ENCODE results near the gene EEFSEC.

The EEFSEC gene

DNA sequence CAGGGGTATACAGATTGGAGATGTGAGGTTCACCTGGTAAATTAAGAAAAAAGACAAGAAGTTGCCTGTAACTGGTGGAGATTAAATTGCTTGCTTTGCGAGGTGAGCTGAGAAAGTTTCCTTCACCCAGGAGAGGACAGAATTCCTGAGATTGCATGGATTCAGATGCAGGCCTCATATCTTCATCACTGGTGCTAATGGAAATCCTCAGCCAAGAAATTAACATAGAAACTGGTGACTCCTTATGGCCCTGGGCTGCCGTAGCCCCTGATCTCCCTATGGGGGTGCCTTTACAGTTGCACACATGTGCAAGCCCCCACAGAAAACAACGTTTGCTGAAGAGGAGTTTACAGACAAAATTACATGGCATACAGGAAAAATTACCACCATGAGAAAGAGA is 68.0 kb downstream of the EEFSEC start:
- DNase-seq = no peak

DNA sequence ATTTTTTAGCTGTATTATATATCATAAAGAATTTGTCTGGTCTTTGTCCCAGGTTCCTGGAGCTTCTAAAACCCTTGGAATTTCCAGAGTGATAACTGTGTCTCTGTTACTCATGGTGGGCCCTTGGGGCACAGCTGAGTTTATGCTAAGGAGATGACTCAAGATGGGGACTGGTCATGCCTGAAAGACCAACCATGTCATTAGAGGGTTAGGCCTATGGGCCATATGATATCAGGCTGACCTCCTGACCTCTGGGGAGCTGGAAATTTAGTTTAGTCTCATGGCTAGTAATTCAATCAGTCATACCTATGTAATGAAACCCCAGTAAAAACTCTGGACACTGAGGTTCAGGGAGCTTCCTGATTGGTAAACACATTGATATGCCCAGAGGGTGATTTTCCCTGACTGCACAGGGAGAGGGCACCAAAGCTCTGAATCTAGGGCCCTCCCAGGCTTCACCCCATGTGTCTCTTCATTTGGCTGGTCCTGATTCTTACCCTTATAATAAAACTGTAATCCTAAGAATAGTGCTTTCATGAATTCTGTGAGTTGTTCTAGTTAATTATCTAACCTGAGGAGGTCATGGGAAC is 69.6 kb downstream of the EEFSEC start:
- DNase-seq = no peak

DNA sequence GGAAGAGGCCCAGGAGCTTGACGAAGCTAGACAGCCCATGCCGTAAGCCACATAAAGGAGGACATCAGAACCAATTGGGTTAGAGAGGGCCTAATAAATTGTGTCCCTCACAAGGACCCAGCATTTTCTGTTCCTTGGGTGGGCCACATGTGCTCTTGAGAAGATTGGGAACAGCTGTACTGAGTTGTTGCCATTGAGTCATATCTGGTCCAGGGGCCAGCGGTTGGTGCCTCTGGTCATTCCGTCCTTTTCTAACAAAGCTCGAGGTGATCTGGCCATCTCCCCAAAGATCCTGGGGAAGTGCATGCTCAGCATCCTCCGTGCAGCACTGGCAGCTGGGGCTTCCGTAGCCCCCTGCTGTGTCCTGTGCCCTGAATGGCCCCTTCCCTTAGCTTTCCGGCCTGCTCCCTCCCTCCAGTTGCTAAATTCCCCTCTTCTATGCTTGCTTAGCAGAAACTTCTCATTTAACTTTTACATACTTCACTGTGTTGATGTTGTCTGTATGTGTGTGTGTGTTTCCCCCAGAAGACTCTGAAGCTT is 73.0 kb downstream of the EEFSEC start:
- no peak for DNase-seq

DNA sequence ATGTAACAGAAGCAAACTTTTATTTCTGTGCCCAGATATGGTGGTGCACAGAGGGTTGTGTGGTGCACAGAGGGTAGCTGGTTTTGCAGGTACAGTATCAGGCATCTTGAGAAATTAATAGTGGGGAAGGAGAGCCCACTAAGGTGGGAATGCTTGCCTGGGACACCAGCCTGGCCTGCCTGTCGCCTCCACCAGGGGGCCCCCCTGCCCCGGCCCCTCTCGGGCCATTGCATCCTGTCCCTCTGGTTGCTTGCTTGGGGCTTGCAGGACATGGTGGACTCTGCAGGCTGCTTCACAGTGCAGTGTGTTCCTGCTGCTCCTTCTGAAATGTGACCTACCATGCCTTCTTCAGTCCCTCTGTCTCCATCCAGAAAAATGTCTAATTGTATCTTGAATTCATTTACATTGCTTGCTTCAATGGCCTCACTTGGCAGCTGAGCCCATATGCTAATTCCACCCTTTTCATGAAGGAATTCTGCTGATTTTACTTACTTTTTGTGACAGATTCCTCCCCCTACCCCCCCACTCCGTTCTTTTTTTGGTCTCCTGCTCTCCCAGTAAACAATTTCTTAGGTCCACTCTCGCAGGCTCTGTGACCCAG is 73.6 kb downstream of the EEFSEC start:
- DNase-seq = peak; percentile 15

DNA sequence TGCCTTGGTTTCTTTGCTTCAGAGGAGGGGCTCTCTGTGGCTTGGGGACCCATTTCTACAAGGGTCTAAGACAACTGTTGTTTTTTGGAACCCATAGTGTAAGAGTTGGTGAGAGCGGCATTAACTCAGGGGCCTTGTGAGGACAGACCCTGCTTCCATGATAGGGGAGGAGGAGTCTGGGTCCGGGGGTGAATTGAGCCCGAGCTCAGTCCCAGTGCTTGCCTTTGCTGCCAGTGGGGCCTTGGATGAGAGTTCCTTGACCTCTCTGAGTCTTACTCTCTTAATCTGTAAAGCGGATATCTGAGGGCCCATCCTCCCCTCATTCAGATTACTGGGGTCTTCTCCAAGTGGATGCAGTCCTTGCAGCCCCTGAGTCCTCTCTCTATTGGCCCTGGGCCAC is 74.2 kb downstream of the EEFSEC start:
- DNase-seq = no peak

DNA sequence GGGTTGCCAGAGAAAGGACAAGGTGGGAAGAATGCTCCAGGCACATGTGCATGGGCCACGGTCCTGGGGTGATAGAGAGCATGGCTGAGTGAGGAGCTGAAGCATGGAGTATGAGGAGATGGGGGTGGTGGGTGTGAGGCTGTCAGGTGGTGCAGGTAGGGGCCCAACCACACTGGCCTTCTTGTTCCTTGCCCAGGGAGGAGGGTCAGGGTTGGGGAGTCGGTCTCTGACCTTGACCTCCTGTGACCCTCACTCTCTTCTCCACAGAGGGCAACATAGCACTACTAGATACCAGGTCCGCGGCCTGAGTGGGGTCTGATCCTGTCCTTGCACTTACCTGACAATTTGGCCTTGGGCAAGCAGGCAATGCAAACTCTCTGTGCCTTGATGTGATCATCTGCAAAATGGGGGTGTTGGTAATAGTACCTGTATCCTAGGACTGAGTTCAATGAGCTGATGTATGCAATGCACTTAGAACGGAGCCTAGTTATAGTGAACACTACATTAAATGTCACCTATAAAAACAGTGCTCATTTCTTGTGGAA is 75.2 kb downstream of the EEFSEC start:
- DNase-seq = no peak

DNA sequence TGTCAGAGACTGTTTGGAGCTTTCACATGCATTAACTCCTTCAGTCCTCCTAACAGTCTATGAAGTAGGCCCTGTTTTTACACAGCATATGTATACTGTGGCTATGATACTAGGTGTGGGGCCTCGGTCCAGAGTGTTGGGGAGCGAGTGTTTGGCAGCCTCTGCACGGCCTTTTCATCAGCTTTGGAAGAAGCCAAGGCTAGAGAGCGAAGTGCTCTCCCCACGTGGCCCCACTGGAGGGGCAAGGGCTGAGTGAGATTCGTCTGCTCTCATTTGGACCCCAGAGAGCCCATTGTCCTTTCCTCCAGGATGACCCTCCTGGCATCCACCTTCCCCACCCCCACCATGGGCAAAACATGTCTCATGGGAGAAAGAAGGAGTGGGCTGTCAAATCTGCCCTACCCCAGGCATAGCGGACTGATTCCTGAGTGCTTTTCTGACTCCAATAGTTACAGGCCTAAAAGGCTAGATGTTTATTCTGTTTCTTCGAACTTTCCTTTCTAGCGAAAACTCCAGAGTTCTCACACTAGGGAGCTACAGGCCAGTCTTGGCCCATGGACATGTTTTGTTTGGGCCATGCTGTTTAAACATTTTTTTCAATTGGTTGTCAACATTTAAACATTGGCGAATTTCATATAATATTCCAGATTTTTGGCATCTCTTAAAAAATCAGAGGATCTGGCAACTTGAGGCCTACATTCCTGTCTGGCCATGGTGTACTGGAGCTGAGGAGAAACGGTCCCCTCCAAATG is 76.0 kb downstream of the EEFSEC start:
- DNase-seq = no peak

DNA sequence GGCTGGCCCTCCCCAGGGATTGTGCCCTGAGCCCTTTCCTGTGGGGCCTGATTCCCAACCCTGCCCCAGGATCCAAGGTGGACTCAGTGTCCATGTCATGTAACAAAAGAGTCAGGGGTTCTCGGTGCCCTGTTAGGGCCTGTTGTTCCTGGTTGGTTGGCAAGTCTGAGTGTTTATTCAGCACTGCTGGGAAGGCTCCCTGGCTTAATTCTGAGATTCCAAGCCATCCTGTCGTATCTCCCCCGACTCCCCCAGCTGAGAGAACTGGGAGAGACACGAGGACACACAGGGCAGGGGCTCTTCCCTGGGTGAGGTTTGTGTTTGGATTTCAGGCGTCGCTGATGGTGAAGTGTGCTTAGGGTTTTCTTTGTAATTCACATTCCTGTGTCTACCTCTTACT is 78.3 kb downstream of the EEFSEC start:
- no peak for DNase-seq

DNA sequence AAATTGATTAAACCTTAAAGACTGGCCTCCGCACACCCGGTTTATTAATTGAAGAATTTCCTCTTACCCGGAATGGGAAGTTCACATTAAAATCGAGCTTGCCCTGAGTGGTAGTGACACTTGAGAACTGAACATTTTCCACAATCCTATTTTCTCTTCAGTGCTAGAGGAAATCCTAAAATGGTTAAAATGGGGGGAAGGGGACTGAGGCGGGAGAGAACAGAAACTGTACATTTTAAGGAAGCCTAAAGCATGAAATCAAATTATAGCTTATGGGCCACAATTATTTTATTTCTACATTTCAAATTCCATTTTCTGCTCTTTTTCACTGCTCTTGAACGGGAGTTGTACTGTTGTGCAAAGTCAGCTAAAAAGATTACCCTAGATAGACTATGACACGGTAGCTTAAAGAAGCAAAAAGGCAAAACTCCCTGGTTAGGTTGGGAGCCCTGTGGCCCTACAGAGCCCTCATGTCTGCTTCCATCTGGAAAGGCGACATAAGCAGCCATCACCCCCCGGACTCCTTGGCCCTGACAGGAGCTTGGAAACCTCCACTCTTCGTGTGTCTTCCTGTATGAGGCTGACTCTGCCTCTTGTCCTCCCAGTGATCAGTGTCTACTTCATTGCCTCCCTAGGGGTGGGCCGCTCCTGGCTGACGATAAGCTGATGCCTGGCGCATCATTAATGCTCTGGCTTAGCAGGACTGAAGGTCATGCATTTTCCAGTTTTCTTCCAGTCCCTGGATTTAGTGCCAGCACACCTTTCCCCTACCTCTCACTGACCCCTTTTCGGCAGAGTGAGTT is 79.3 kb downstream of the EEFSEC start:
- no peak for DNase-seq

DNA sequence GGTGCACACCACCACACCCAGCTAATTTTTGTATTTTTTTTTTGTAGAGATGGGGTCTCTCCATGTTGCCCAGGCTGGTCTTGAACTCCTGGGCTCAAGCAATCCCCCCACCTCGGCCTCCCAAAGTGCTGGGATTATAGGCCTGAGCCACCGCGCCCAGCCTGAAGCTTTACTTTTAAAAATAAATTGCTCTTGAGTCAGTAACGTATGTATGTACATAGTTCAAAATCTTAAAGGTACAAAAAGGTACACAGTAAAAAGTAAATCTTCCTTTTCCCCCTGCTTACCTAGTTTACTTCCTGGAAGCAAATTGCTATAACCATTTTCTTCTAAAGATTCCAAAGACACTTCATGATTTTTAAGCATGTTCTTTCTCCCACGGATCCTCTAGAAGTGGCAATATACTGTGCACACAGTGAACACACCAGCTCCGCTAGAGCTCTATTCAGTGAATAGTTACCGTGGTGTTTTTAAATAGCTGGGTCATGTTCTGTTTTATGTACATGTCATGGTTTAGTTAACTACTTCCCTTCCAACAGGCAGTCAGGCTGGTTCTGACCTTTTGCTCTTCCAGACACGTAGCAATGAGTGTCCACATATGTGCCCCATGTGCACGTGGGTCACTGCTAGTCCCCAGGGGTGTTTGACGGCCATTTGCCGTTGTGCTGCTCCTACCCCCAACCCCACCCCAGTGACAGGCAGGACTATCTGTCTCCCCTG is 82.1 kb downstream of the EEFSEC start:
- DNase-seq = no peak

DNA sequence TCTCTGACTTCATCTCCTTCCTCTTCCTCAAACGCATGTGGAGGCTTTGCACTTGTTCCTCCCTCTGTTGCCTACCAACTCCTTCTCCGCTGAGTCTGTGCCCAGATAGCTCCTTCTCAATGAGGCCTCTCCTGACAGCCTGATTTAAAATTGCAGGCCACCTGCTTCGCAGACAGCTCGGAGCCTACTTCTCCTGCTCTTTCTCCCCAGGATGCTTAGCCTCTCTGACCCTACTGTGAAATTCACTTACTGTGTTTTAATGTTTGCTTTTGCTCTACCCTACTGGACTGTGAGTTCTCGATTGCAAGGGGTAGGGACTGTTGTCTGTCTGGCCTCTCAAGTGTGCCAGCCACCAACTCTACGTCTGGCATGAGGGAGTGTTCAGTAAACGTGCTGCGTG is 83.4 kb downstream of the EEFSEC start:
- no peak for DNase-seq

DNA sequence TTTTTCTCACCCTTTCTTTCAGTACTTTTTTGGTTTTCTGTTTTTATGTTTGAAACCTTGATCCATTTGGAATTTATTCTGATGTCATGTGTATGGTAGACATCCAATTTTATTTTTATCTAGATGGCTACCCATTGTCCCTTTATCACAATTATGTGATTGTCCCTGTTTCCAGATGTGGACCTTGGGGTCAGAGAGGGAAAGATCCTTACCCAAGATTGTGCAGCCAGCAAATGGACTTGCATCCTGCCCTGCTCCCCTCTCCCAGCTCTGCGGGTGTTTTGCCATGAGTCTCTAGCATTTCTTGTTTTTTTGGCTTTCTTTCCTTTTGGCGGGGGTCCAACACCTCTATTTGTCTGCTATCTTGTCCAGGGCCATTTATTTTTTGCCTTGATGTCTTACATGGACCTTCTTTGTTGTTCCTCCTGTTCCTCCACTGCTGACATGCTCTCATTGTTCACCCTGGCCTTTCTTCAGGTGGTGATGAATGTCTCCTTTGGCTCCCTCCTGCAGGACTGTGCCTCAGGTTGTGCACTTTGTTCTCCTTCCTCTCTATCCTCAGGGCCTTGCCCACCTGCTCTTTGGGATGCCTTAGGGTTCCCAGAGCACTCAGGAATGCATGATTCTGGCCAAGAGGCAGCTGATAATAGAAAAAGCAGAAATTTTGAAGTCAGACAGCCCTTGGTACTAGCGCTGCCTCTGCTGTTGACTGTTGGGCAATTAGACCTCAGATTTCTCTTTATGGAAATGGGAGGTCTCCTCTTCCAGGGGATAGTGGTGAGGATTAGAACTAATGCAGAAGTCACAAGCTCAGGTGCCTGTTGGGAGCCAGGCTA is 84.3 kb downstream of the EEFSEC start:
- DNase-seq = no peak

DNA sequence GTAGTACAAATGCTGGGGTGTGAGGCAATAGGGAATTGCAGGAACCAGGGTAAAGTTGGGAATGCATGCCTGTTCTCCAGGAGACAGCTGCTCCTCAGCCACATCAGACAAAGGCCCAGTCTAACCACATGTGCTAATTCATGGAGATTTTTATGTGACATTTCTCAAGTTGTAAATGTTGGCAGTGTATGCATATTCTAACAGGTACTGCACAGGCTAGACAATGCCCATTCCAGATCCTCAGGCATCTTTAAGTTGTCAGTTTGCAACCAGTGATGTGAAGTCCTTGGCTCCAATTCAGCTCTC is 84.9 kb downstream of the EEFSEC start:
- DNase-seq = no peak

DNA sequence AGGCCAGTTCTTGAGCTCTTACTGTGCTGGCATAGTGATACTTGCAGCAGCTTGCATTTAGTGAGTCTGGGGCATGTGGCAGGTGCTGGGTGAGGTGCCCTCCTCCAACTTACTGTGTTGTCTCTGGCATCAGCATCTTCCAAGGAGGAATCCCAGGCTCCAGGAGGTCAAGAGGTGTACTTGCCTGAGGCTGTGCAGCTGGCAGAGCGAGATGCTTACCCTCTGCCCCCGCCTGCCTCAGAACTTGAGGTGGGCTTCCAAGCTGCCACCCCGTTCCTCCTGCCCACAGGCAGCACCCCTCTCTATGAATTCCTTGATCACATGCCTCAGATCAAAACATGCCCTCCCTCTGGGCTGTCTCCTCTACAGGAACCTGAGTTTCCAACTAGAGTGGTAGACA is 86.0 kb downstream of the EEFSEC start:
- DNase-seq = no peak

DNA sequence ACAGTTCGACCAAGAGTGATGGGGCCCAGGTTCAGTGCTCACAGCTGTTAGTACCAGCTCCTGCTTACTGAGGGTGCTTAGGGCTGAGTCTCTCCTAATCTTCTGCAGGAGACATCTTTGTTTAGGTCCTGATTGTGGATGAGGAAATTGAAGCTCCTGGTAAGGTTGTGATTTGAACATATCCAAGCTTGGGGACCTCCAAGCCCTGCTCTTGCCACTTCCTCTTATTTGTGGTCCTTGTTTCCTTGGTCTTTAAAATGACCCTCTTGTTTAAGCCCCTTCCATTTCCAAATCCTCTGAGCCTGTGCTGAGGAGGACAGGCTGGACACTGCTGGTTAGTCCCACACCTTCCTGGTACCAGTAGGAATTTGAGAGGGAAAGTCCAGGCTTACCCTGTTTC is 87.0 kb downstream of the EEFSEC start:
- DNase-seq = no peak

DNA sequence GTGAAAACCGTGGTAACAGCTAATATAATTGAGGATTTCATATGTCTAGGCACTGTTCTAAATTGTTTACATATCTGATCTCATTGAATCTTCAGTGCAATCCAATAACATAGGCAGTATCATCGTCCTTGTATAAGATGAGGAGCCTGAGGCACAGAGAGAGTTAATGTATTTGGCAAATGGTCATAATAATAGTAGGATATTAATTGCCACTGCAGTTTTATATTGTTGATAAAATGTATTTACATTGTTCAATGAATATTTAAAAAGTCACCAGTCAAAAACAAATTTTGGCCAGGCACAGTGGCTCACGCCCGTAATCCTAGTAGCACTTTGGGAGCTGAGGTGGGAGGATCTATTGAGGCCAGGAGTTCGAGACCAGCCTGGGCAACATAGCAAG is 88.5 kb downstream of the EEFSEC start:
- DNase-seq = no peak

DNA sequence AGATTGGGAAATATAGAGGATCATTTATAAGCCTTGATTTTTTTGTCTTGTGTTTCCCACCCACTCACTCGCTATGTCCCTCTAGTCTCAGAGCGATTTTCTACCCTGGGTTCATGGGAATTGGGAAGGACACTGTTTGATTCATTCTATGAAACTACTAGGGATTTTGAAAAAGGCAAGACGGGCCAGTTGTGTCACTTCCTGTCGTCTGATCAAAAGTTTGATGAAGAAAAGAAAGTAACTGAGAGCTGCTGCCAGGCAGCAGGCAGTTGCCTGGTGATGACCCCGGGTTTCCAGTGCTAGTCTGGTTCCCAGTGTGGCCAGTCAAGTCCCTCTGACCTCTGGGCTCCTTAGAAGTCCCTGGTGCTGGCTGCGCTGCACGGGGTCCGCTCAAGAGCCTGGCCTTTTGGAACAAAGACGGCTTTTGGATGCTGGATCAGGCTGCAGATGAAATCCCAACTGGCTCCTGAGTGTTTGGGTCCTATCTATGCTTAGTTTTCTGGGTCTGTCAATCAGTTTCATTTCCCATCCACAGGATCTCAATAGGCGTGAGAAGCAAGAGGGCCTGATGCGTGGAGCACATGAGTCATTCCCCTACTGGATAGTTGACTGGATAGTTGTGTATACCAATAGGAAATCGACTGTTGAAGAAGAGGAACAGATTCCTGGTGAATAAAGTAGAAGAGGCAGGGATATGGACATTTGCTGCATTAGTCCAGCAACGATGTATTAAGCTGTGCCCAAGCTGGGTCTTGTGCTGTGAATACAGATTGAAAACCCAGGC is 89.7 kb downstream of the EEFSEC start:
- DNase-seq = no peak

DNA sequence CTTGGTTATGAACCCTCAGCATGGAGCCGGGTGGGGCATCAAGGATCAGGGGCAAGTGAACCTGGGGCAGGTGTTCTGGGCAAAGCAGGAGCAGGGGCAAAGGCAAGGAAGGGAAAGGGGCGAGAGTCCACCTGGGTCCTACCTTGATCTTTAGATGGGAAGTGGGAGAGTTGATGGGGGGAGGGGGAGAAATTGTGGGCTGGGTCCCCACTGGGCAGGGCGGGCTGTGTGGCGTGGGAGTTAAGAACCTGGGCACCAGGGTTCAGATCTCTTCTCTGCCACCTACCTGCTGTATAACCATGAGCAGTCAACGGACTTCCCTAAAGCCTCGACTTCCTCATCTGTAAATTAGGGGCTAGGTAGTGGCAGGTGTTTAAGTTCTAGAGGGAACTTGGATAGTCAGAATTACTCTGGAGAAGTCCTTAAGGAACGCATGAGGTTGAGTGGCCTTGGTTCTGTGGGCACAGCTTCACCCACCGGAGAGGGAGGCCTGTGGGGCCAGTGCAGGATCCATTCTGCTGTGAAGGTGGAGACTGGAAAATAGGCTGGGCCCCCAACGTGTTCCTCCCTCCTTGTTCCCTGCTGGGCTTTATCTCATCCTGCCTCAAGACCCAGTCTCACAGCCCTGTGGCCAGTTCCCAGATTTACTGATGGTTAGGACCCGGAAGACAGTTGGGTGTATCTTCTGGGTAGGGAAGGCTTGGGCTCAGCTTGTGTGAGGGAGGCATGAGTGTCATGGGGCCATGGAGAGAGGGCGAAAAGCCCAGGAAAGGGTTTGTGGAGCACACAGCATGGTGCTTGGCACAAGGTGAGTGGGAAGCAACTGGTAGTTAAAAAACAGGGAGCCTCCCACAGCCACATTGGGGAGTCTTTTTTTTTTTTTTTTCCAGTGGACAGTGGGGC is 90.6 kb downstream of the EEFSEC start:
- no peak for DNase-seq

DNA sequence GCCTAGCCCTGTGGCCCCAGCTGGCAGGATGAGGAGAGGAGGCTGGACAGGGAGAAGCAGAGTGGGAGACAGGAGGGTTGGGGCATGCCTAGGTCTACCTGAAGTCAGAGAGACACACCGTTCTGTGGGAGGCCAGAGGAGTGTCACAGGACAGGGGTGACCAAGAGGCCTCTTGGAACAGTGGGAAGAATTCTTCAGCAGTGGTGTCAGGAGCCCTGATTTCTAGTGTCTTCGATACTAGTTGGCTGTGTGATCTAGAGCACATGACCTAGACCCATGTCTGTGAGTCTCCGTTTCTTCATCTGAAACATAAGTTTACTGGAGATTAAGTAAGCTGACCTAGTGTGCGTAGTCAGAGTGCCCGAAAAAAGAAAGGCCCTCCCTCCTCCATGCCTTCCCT is 92.2 kb downstream of the EEFSEC start:
- DNase-seq = no peak

Measured in activated T-cell treated with anti-CD3 and anti-CD28 coated beads for 4 hours (primary cell).